ENCODE results near the gene AGAP1.
"Not testable (repeated sequence)": the region's sequence is repeated elsewhere in the genome, so short reads cannot be mapped to it uniquely, and the experiment has no call there.

AGAP1 gene

DNA sequence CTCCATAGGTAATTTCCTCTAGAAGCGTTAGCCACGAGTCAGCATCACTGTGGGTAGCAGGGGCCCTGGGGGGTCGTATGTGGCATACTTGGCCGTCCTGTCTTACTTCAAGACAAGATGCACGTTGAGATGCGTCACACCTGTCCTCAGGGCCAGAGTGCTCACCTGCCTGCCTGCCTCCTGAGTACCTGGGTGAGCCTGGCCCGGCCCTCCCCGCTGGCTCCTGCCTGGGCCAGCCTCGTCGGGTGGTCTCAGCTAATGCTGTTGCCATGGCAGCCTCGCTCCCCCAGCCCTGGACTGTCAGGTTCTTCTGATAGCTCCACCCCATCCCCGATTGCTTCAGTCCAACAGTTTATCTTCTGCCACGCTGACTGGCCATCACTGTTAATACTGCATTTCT lies 441.9 kb downstream of the AGAP1 start:
- Mint-ChIP-seq H3K9me3 (peaks cover 8% of the 10 kb centered on the region), H3K36me3 (ENCODE audit: low read depth) (no peaks in the 10 kb centered on the region), H3K27ac (no peak overlapping the region), H3K4me3 (no peak overlapping the region), H3K4me1 (ENCODE audit: low read depth) (no peaks in the 10 kb centered on the region), H3K27me3 (ENCODE audit: low read depth) (no peaks in the 10 kb centered on the region)

DNA sequence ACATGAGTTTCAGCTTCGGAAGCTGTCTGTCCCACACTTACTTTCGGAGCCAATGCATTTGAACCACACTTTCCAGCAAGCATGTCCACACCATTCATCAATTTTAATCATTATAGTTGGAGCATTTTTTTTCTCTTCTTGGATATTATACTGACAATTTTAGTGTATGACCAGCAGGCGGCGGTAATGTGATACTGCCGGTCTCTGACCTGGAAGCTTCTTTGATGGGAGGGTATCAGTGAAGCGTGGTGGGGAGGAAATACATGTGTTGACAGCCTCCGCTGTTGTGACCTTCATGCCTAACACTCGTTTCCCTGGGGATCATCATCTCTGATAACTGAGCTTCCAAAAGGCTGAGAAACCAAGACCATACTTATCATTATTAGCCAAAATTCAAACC lies 442.6 kb downstream of the AGAP1 start:
- Mint-ChIP-seq H3K9me3 (peaks cover 8% of the 10 kb centered on the region), H3K36me3 (ENCODE audit: low read depth) (no peaks in the 10 kb centered on the region), H3K27ac (no peak overlapping the region), H3K4me3 (no peak overlapping the region), H3K4me1 (ENCODE audit: low read depth) (no peaks in the 10 kb centered on the region), H3K27me3 (ENCODE audit: low read depth) (no peaks in the 10 kb centered on the region)

DNA sequence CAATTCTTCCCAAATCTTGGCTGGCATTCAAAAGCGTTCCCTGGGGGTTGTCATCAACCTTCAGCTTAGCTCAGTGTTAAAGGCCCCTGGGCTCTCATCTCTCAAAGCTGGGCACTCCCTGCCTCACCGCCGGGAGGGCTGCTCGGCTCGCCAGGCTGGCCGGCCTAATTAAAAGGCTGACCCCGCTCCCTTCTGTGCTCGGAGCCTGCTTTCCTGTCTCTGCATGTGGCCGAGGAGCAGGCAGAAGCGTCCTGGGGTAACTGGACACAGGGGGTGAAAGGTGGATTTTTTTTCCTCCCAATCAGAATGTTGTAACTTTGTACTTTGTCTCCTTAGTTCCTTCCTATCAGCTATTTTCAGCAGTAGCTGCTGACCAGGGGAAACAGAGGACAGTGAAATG lies 443.2 kb downstream of the AGAP1 start:
- Mint-ChIP-seq H3K27ac (no peak overlapping the region), H3K36me3 (ENCODE audit: low read depth) (no peaks in the 10 kb centered on the region), H3K9me3 (peaks cover 8% of the 10 kb centered on the region), H3K4me1 (ENCODE audit: low read depth) (no peaks in the 10 kb centered on the region), H3K4me3 (no peak overlapping the region), H3K27me3 (ENCODE audit: low read depth) (no peaks in the 10 kb centered on the region)

DNA sequence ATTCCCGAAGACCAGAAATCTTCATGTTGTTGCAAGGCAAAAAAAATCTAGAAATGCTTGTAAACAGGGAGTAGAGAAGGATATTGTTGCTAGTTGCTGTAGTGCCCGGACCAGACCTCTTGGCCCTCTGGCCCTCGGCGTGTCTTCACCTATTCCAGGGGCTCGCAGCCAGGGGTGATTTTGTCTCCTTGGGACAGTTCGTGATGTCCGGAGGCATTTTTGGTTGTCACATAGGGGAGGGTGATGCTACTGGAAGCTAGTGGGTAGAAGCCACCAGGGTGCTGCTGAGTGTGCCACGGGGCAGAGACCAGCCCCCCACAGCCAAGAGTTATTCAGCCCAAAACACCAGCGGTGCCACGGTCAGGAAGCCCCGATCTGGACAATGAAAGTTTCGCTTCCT lies 443.7 kb downstream of the AGAP1 start:
- Mint-ChIP-seq H3K9me3 (peaks cover 8% of the 10 kb centered on the region), H3K27ac (no peak overlapping the region), H3K4me3 (no peak overlapping the region), H3K27me3 (ENCODE audit: low read depth) (no peaks in the 10 kb centered on the region), H3K36me3 (ENCODE audit: low read depth) (no peaks in the 10 kb centered on the region), H3K4me1 (ENCODE audit: low read depth) (no peaks in the 10 kb centered on the region)

- peaks cover 8% of the 10 kb centered on the region for H3K9me3 Mint-ChIP-seq
- no peak overlapping the region for H3K27ac Mint-ChIP-seq
- H3K36me3 Mint-ChIP-seq (ENCODE audit: low read depth): no peaks in the 10 kb centered on the region
- no peaks in the 10 kb centered on the region for H3K27me3 Mint-ChIP-seq (ENCODE audit: low read depth)
- H3K4me3 Mint-ChIP-seq: no peak overlapping the region
- no peaks in the 10 kb centered on the region for H3K4me1 Mint-ChIP-seq (ENCODE audit: low read depth)
Observed at GRCh38 chr2:235937936-235938335, 444.1 kb downstream of the AGAP1 start.

GRCh38 chr2:235938611-235939010 lies 444.8 kb downstream of the AGAP1 start:
- Mint-ChIP-seq H3K4me3 (no peak overlapping the region), H3K27me3 (ENCODE audit: low read depth) (no peaks in the 10 kb centered on the region), H3K9me3 (peaks cover 8% of the 10 kb centered on the region), H3K4me1 (ENCODE audit: low read depth) (no peaks in the 10 kb centered on the region), H3K36me3 (ENCODE audit: low read depth) (no peaks in the 10 kb centered on the region), H3K27ac (no peak overlapping the region)

DNA sequence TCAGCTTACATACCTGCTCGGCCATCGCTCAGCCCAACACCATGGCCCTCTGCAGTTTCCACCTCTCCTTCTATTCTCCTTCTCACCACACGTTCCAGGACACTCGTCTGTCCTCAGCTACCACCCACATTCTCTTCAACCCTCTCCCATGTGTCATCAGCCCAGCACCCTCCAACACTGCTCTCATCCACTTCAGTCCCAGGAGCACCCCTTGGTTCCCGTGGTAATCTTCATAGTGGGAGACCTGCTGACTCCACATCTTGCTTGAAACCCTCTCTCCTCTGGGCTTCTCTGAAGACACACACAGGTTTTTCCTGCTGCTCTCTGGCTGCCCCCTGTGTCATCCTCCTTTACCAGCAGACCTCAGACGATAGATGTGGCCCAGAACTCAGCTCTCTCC lies 445.6 kb downstream of the AGAP1 start:
- H3K9me3 Mint-ChIP-seq: peaks cover 8% of the 10 kb centered on the region
- no peaks in the 10 kb centered on the region for H3K4me1 Mint-ChIP-seq (ENCODE audit: low read depth)
- H3K4me3 Mint-ChIP-seq: no peak overlapping the region
- no peaks in the 10 kb centered on the region for H3K36me3 Mint-ChIP-seq (ENCODE audit: low read depth)
- no peaks in the 10 kb centered on the region for H3K27me3 Mint-ChIP-seq (ENCODE audit: low read depth)
- no peak overlapping the region for H3K27ac Mint-ChIP-seq

DNA sequence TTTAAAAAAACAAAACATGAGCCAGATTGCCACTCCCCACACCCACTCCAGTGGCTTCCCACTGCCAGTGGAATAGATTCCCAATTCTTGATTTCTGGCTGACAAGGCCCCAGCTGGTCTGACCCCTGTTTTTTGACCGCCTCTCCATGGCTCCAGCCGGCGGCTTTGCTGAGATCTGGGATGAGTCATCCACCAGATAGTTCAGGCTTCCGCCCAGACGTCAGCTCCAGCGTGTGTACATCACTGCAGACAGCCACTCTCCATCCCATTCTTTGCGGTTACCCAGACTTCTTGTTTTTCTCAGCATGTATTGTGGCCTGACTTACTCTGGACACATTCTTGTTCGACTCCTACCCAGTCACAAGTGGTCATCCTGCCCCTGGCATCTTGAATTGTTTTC lies 446.5 kb downstream of the AGAP1 start:
- Mint-ChIP-seq H3K27me3 (ENCODE audit: low read depth) (no peaks in the 10 kb centered on the region), H3K4me3 (no peak overlapping the region), H3K4me1 (ENCODE audit: low read depth) (no peaks in the 10 kb centered on the region), H3K27ac (no peak overlapping the region), H3K36me3 (ENCODE audit: low read depth) (no peaks in the 10 kb centered on the region), H3K9me3 (peaks cover 8% of the 10 kb centered on the region)

DNA sequence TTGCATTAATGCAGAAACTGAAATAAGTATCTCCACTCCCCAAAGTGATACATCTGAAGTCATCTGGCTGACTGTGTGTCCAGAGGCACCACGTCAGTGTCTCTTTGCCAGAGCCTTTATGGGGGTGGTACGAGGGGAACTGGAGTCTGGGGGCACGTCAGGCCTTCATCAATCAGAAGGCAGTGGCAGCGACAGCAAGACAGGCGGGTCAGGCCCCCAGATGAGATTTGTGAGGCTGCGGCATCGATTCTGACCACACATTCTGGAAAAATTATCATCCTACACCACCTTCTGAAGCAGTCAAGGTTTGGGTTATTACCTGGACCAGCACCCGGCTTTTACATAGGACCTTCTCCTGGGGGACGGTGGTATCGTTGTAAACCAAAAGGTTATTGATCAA lies 450.7 kb downstream of the AGAP1 start:
- Mint-ChIP-seq H3K4me1 (ENCODE audit: low read depth) (no peaks in the 10 kb centered on the region), H3K4me3 (no peak overlapping the region), H3K9me3 (no peaks in the 10 kb centered on the region), H3K27me3 (ENCODE audit: low read depth) (peaks cover 4% of the 10 kb centered on the region), H3K27ac (no peak overlapping the region), H3K36me3 (ENCODE audit: low read depth) (no peaks in the 10 kb centered on the region)

DNA sequence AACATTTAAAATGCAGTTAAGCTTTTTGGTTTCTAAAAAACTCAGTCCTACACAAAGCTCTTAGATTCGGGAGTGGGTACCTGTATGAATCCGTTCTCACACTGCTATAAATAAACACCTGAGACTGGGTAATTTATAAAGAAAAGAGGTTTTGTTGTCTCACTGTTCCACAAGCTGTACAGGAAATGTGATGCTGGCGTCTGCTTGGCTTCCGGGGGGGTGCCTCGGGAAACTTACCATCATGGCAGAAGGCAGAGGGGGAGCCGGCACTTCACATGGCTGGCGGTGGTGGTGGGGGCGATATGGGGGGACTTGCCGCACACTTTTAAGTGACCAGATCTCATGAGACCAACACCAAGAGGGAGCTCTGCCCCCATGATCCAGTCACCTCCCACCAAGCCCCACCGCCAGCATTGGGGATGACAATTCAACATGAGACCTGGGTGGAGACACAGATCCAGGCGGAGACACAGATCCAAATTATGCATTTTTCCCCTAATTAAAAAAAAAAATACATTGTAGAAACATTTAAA lies 451.8 kb downstream of the AGAP1 start:
- Mint-ChIP-seq H3K27ac (no peak overlapping the region), H3K4me1 (ENCODE audit: low read depth) (no peaks in the 10 kb centered on the region), H3K27me3 (ENCODE audit: low read depth) (peaks cover 12% of the 10 kb centered on the region), H3K9me3 (no peaks in the 10 kb centered on the region), H3K36me3 (ENCODE audit: low read depth) (no peaks in the 10 kb centered on the region), H3K4me3 (no peak overlapping the region)

- Mint-ChIP-seq H3K27ac (no peak overlapping the region), H3K27me3 (ENCODE audit: low read depth) (peaks cover 18% of the 10 kb centered on the region), H3K4me3 (no peak overlapping the region), H3K9me3 (no peaks in the 10 kb centered on the region), H3K4me1 (ENCODE audit: low read depth) (peaks cover 3% of the 10 kb centered on the region), H3K36me3 (ENCODE audit: low read depth) (no peaks in the 10 kb centered on the region)
Observed at GRCh38 chr2:235946590-235946989, 452.7 kb downstream of the AGAP1 start.

GRCh38 chr2:235947055-235947454 lies 453.2 kb downstream of the AGAP1 start:
- H3K27ac Mint-ChIP-seq; H3K9me3 Mint-ChIP-seq; H3K4me3 Mint-ChIP-seq; H3K4me1 Mint-ChIP-seq (ENCODE audit: low read depth); H3K36me3 Mint-ChIP-seq (ENCODE audit: low read depth): not testable (repeated sequence)
- peaks cover 23% of the 10 kb centered on the region for H3K27me3 Mint-ChIP-seq (ENCODE audit: low read depth)

- peaks cover 8% of the 10 kb centered on the region for H3K4me1 Mint-ChIP-seq (ENCODE audit: low read depth)
- H3K9me3 Mint-ChIP-seq: no peaks in the 10 kb centered on the region
- H3K27ac Mint-ChIP-seq: no peak overlapping the region
- H3K4me3 Mint-ChIP-seq: no peak overlapping the region
- peaks cover 28% of the 10 kb centered on the region for H3K27me3 Mint-ChIP-seq (ENCODE audit: low read depth)
- H3K36me3 Mint-ChIP-seq (ENCODE audit: low read depth): no peaks in the 10 kb centered on the region
Observed at GRCh38 chr2:235949567-235950472, 456.0 kb downstream of the AGAP1 start.

- Mint-ChIP-seq H3K27ac (no peak overlapping the region), H3K27me3 (ENCODE audit: low read depth) (peaks cover 31% of the 10 kb centered on the region), H3K4me3 (no peak overlapping the region), H3K9me3 (no peaks in the 10 kb centered on the region), H3K36me3 (ENCODE audit: low read depth) (no peaks in the 10 kb centered on the region), H3K4me1 (ENCODE audit: low read depth) (peaks cover 8% of the 10 kb centered on the region)
Observed at GRCh38 chr2:235950473-235950809, 456.6 kb downstream of the AGAP1 start.

DNA sequence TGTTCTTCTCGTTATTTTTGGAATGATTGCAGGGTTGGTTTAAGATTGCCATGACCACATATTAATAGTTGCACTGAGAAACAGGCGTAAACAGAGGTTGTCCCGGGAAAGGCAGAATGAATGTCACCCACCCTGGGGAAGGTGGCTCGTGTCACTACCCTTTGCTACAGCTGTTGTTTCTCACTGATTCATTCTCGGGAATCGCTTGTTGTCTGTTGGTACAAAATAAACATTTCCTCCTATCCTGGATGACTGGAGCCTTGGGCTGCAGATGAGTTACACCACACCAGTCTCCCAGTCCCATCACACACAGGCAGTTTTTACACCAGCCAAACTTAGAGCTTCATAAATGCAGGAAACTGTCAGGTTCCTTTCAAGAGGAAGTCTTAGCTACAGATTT lies 457.6 kb downstream of the AGAP1 start:
- Mint-ChIP-seq H3K27ac (no peak overlapping the region), H3K9me3 (no peaks in the 10 kb centered on the region), H3K4me1 (ENCODE audit: low read depth) (peaks cover 8% of the 10 kb centered on the region), H3K27me3 (ENCODE audit: low read depth) (peaks cover 34% of the 10 kb centered on the region), H3K36me3 (ENCODE audit: low read depth) (no peaks in the 10 kb centered on the region), H3K4me3 (no peak overlapping the region)

All from T-helper 1 cell treated with Interleukin-12 subunit alpha and Interleukin-12 subunit beta and Interleukin-4 antibody, amounts not matched to agents 30 μg/mL and 1 μg/mL, for 36 hours (primary cell).